Activated CD8-positive, alpha-beta memory T cell treated with anti-CD3 and anti-CD28 coated beads for 36 hours (primary cell): ENCODE data around the gene RUNDC3A. TPM values are rescaled to one million over a fixed set of nuclear protein-coding genes. Genes with fewer than 3 reads are reported as not detected.

Experiments used
- CTCF ChIA-PET: fragments of 350-600 bp; sonication (Branson Sonifier 250); formaldehyde crosslinking; loops from one replicate; lab custom pipeline; 2021; ENCODE audit warnings: antibody characterized with exemption; lab: Charles Lee
- POLR2A ChIA-PET: fragments of 350-600 bp; sonication (Branson Sonifier 250); formaldehyde crosslinking; loops from one replicate; lab custom pipeline; 2021; ENCODE audit warnings: antibody characterized with exemption; lab: Charles Lee
- total RNA-seq, 2 experiments: library from RNA; stranded (reverse); gene quantifications; one replicate each; pipeline ENCODE4 v1.2.3, GENCODE V29; 2021

Gene RUNDC3A
- under 1 TPM in 1 of 2 experiments, not detected in 1; 0.34 TPM for total RNA-seq

DNA sequence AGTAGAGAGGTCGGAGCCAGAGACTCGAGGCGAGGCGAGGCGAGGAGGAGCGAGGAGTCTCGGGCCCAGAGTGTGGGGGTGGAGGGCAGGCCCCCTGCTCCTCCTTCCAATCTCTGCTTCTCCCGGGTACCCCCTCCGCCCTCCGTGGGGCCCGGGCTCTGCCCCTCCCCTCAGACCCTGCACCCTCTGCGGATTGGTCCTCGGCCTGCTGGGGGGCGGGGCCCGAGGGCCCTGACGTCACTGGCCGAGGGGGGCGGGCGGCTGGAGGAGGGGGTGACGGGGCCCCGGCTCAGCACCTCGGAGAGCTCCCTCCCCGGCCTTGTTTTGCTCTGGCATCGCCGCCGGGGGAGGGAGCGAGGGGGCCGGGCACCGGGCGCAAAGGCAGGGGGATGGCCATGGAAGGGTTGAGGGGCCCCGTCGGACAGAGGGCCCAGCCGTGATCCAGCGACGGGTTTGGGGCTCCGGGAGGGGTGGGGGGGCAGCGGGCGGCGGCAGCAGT, at the start of gene RUNDC3A:
RUNDC3A (plus strand) TSS at position 282 of the 499 bp plus-strand sequence. CDS start 232 bp downstream, outside the sequence.
- ChIA-PET POLR2A (interaction anchor here (0.6 to 1.0 kb wide), 2 partner anchors 87 to 90 kb away, joined by 3 to 4 read pairs; no protein-coding TSS in a partner anchor), CTCF (interaction anchor here (0.7 kb wide), 1 partner anchor 87 kb away, joined by 3 read pairs; no protein-coding TSS in a partner anchor)

DNA sequence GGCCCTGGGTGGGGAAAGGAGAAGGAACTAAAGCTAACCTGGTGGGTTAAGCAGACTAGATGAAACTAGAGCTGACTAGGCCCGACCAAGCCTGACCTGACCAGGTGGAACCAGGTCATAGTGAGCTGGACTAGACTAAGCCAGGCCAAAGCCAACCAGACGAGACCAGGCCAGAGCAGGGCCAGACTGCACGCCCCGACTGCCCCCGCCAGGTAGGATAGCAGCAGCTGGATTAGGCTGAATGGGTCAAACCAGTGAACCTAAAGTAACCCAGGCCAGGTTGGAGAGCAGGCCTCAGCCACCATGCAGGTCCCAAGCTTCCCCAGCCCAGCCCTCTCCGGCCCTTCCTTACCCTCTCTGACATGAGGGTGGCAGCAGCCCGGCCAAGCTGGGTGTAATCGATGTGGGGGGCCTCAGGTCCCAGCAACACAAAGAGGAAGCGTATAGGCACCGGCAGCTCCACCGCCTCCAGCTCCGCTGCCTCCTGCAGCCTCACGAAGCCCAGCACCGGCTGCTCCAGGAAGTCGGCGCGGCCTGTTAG, 49.5 kb upstream of the RUNDC3A start:
- POLR2A ChIA-PET: interaction anchor here (0.6 kb wide), 1 partner anchor 58 kb away, joined by 3 read pairs; no protein-coding TSS in a partner anchor
- CTCF ChIA-PET: no interaction called here

DNA sequence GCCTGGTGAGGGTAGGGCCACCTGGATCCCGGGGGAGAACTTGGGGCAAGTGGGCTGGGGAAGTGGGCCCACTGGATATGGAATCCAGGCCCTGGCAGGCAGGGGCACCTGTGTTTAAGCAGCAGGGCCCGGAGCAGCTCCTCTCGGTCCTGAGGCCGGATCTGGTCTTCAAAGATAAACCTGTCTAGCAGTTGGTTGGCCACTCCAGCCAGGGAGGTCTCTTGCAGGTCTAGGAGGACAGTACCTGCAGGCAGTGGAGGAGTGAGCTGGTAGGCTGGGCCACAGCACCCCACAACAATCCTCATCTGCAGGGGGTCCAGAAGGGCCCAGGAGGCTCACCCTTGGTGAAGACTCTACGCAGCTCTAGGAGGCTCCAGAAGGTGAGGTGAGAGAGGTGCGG, 48.1 kb upstream of the RUNDC3A start:
- CTCF ChIA-PET: no interaction called here
- POLR2A ChIA-PET: no interaction called here

DNA sequence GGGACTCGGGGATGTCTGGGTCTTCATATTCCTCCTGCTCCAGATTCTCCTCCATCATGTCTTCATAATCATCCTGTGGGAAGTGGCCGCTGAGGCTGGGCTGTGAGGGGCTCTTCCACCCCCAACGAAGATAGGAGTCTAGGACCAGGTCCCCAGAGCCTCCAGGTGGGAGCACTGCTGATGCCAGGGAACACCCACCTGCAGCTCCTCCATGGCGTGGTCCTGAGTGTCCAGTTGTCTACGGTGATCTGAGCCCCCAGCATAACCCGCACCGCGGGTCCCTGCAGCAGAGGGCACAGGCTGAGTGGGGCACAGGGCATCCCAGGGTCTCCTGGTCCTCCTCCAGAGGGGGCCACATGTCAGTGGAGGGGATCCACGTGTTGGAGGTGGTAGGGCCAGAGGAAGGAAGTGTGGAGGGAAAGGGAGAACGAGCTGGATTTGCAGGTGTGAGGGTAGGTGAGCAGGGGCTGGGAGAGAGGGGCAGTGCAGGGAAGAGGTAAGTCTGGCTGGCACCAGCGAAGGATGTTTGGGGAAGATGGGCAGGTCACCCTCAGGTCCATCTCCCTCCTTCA, 45.7 kb upstream of the RUNDC3A start:
- CTCF ChIA-PET: interaction anchor here (0.6 to 1.2 kb wide), 2 partner anchors 41 to 68 kb away, joined by 3 read pairs; no protein-coding TSS in a partner anchor
- POLR2A ChIA-PET: no interaction called here

DNA sequence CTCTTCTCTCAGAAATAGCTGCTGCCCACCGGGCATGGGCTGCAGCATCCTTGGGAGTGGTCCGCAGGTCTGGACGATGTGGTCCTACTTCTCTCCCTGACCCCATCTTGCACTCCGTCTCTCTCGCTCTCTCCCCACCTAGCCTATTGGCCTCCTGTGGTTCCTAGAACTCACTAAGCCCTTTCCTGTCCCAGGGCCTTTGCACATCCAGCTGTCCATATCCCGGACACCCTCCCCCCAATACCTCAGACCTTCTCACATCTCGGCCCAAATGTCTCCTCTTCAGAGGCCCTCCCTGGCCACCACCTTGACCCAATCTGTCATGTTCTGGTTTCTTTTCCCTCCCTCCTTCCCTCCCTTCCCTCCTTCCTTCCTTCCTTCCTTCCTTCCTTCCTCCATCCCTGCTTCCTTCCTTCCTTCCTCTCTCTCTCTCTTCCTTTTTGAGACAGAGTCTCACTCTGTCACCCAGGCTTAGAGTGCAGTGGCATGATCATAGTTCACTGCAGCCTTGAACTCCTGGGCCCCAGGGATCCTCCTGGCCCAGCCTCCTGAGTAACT, 45.0 kb upstream of the RUNDC3A start:
- ChIA-PET POLR2A (no interaction called here), CTCF (interaction anchor here (1.2 kb wide), 1 partner anchor 67 kb away, joined by 3 read pairs; no protein-coding TSS in a partner anchor)

DNA sequence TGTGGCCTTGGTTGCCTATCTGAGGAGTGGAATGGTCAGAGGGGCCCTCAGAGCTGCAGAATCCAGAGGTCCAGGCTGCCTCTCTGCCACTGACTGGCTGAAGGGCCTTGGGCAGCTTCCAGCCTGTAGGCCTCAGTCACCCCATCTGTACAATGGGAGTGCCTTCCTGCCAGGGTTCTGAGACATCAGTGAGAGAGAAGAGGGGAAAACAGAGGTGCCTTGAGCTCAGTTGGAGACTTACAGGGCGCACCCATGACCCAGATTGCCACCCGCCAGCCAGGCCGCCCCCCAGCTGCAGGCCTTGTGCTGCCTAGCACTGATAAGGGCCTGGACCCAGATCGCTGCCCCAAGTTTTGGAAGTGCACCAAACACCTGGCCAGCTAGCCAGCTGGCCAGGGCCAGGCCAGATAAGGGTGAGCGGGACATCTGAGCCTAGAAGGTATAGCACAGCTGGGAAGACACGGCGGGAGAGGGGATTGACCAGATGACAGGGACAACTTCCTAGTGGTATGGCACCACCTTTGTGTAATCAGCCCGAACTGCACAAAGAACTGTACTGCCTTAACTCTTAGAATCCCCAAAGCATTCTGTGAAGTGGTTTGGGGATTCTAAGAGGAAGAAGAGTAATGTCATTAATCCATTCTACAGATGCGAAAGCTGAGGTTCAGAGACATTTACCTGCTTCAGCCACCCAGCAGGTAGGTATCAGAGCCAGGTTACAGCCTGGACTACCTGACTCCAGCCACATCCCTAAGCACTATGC, 41.8 kb upstream of the RUNDC3A start:
- ChIA-PET CTCF (no interaction called here), POLR2A (no interaction called here)

DNA sequence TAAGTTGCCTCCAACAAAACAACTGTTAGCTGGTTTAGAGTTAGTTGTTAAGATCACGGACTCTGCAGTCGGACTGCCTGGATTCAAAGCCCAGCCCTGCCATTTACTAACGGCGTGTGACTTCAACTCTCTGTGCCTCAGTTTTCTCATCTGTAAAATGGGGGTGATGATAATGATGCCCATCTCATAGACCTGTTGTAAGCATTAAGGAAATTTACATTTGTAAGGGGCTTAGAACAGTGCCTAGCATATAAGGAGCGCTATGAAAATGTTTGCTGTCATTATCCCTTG, 41.3 kb upstream of the RUNDC3A start:
- POLR2A ChIA-PET: no interaction called here
- CTCF ChIA-PET: no interaction called here

DNA sequence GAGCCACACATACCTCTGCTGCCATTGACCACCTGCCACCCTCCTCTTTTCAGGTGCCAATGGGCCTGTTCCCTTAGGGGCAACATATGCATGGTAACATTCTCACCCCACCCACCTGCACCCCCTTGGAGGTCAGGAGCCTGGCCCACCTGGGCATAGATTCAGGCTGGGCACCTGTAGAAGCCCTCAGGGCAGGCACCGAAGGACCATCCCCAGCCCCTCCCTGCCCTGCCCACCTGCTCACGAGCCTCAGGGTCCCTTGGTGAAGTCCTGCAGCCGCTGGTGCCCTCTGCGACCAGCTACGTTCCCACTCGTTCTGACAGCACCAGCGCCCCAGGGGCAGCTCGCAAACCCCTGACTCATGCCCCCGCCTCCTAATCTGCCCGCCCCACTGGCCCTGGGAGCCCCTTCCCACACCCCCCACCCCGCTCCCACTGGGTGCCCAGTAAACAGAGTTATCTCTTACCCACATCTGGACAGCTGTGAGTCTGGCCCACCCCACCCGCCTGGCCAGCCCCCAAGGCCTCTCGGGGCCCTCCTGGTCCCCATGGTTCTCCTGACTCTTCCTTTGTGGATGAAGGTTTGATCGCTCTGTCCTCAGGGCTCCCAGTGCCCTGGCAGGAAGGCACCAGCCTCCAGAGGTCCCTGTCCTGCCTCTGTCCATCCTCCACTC, 40.4 kb upstream of the RUNDC3A start, which contains the start of gene SLC4A1:
SLC4A1 (minus strand) TSS at position 318 of the 673 bp plus-strand sequence. CDS start 5,269 bp downstream, outside the sequence.
- CTCF ChIA-PET: no interaction called here
- POLR2A ChIA-PET: no interaction called here

DNA sequence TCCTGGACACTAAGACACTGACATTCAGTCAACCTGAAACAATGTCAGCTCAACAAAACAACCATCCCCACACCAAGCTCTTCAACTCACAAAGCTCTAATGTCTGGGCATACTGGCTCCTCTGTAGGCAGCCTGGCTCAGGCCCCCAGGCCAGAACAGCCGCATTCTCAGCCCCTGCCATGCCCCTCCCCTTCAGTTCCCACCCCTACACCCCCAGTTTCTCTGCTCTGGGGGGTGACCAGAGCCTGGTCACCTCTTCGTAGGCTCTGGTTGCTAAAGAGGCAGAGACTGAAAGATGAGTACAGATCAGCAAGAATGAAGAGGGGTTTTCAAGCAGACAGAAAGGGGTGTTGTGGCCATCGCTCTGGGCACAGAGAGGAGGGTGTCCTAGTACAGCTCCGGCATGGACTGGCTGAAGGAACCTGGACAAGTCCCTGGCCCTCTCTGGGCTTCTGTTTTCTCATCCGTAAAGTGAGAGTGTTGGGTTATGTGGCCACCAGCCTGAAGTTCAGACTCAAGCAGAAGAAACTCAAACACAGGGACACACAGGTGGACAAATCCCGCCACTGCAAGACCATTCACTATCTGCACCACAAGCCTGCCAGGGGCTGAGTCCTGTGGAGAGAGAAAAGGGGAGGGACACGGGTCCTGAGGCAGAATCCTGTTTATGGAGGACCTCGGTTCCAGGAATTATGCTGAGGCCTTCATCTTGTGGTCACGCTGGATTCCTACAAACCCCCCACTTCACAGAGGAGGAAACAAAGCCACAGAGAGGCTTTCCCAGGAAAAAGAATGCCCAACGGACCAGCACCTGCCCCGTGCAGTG, 39.5 kb upstream of the RUNDC3A start:
- ChIA-PET POLR2A (no interaction called here), CTCF (no interaction called here)

DNA sequence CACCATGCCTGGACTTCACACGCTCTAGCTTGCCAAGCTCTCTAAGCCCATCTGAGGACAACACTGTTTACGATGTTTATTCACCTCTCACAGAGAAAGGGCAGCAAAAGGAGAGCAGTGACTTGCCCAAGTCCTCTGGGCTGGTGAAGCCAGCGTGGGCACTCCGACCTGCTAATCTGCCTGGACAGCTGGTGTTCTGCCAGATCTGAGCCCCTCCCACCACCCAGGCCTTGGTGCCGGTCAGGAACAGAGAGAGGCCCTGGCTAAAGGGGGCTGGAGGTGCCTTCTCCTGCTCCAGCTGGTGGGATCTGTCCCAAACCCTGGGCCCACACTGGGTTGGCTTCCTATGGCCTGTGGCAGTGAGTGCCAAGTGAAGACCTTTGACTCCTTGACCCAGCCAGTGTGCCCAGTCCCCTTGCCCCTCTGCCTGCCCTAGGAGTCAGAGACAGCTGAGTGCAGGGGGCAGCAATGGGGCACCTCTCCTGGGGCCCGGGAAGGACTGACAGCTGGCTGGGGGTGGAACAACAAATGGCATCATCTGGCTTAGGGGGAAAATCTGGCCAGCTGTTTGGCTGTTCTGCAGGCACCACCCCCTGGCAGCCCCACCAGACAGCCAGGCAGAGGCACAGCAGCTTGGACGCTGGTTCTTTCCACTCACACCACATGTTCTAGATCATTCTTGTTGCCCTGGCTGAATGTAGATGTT, 38.7 kb upstream of the RUNDC3A start:
- ChIA-PET CTCF (interaction anchor here (0.7 kb wide), 1 partner anchor 648 kb away, joined by 3 read pairs; no protein-coding TSS in a partner anchor), POLR2A (no interaction called here)

DNA sequence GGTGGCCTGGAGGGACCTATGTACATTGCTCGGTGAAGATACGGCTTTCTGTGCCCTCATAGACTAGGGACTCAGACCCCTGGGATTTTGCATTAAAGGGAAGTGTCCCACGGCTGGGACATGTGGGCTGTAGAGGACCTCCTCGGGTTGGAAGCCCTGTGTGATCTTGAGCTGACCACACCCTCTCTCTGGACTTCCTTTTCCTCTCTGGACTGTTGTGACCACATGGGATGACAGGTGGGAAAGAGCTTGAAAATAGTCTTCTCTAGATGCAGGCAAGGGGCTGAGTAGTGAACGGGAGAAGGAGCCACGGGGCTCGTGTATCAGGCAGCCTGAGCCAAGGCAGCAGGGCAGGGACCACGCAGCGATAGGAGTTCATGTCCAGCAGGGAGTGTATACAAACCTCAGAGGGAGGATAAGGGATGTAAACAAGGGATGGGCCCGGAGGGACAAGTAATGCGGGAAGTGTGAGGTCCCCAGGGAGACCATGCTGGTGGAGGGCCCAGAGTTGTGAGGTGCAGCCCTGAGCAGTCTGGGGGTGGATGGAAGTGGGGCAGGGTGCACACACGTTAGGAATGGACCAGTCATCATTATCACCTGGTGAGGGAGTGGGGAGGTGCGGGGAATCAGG, 36.0 kb upstream of the RUNDC3A start:
- POLR2A ChIA-PET: no interaction called here
- CTCF ChIA-PET: interaction anchor here (1.4 kb wide), 1 partner anchor 63 kb away, joined by 3 read pairs; no protein-coding TSS in a partner anchor

DNA sequence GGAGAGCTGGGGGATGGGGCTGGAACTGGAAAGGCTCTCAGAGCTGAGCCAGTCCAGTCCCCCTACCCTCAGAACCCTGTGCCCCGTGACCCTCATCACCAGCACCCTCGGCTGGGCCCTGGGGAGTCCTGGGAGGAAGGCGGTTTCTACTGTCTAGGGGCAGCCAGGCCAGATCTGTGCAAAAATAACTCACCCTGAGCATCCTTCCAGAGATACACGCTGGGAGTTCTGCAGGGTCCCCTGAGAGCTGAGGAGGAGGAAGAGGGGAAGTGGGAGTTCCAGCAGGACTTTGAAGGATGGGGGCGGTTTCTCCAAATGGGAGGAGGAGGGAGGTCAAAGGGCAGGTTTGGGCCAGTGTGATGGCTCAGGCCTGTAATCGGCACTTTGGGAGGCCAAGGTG, 35.4 kb upstream of the RUNDC3A start:
- ChIA-PET POLR2A (no interaction called here), CTCF (interaction anchor here (1.4 kb wide), 1 partner anchor 63 kb away, joined by 3 read pairs; no protein-coding TSS in a partner anchor)

DNA sequence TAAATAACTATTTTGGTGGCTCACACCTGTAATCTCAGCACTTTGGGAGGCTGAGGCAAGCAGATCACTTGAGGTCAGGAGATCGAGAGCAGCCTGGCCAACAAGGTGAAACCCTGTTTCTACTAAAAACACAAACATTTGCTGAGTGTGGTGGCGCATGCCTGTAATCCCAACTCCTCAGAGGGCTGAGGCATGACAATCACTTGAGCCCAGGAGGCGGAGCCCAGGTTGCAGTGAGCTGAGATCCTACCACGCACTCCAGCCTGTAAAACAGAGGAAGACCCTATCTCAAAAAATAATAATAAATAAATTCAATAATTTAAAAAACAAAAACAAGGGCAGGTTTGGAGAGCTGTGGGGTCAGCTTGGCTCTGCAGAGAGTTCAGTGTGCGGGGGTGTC, 34.8 kb upstream of the RUNDC3A start:
- POLR2A ChIA-PET: no interaction called here
- CTCF ChIA-PET: interaction anchor here (1.4 kb wide), 1 partner anchor 64 kb away, joined by 3 read pairs; no protein-coding TSS in a partner anchor

DNA sequence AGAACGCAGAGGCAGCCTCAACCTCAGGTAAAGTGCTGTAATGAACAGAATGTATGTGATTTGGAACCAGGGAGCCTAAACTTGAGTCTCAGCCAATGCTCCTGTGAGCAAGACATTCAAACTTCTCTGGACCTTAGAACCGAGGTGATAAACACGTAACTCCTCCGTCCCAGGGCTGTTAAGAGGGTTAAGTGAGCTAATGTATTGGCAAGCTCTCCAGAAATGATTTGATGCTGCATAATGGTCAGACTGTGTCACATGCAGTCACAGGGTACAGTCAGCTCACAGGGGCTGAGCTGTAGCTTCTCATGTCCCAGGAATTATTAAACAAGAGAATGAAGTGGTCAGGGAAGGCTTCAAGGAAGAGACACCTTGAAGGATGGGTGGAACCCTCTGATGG, 30.4 kb upstream of the RUNDC3A start:
- ChIA-PET CTCF (interaction anchor here (0.9 kb wide), 1 partner anchor 64 kb away, joined by 3 read pairs; no protein-coding TSS in a partner anchor), POLR2A (no interaction called here)

DNA sequence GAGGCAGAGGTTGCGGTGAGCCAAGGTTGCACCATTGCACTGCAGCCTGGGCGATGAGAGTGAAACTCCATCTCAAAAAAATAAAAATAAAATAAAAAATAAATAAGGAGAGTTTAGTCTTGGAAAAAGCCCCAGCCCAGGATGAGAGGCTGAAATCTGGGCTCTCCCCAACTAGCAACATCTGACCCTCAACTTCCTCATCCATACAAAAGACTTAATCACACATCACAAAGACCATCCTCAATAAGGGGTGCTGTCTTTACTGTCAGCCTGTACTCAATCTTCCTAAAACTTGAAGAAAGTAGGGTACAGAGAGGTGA, 29.1 kb upstream of the RUNDC3A start:
- ChIA-PET CTCF (no interaction called here), POLR2A (no interaction called here)

DNA sequence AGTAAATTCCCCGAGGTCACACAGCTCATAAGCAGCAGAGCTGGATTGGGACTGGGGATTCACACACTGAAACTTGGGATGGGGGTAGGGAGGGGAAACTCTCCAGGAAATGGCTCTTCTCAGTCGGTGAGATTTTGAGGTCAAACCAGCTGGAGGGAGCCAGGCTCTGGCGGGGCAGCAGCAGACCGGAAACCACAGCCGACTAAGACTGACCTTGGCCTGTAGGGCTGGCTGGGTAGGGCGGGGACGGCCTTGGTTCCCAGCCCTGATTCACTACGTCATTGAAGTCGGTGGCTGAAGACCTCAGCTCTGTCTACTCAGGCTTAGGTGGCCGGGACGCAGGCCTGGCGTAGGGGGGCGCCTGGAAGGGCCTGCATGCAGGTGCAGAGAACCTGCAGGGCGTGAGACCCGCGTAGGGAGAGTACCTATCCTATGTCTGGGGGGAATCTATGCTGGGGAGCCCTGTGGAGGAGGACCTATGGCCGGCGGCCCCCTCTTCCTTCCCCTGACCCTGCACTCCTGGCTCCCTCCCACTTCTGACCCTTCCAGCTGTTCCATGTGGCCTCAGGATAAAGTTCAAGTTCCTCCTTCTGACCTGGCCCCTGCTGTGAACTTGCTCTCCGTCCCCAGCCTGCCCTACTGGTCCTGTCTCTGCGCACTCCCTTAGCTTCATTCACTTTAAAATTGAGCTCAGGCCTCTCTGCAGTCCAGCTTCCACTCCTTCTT, 28.6 kb upstream of the RUNDC3A start:
- CTCF ChIA-PET: interaction anchor here (0.6 kb wide), 1 partner anchor 10 kb away, joined by 4 read pairs; no protein-coding TSS in a partner anchor
- POLR2A ChIA-PET: no interaction called here
